GM13977 (cell line): Measurements from ENCODE around the gene PATE3.

Experiments
- DNase-seq: peaks from one replicate; pipeline ENCODE4 v3.0.0; 2012; ENCODE audit warnings: low spot score
- CTCF ChIP-seq: IDR thresholded peaks from 2 replicates; pipeline ENCODE4 v1.5.1; 2012; ENCODE audit warnings: mild to moderate bottlenecking, control low read depth; ENCODE audit not compliant: insufficient read depth; ENCODE audit errors: extremely low read depth, missing control alignments
- in situ Hi-C: fragments of 300-500 bp; cut with MboI; formaldehyde crosslinking; loops from one replicate; pipeline ENCODE4 v1.12.0; 2022; ENCODE audit warnings: low sequenced_read_pairs, low pct_unique_long_range_greater_than_20kb, mixed read lengths, inconsistent platforms; ENCODE audit not compliant: unreplicated experiment

PATE3 gene

GRCh38 chr11:125773516-125773915, 14.4 kb upstream of the PATE3 start:
- DNase-seq, result no peak
- in situ Hi-C loops, result no loop called here
- TF ChIP-seq CTCF, result no peak

DNA sequence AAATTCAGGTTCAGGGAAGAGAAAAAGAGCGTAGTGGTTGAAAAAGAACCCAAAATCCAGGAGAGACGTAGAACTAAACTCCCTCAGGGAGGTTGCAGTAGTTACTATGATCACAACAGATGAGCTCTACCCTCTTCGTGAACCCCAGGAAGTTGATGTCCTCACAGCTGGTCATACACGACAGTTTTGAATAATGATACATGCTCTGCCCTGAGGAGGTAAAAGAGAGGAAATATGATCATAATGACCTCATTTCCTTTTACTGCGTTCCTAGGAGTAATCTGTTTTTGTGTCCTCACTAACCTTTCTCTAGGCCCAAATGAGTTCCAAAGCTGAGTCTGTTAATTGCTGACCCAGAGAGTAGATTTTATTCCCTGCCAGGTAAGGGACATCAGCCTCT, 10.6 kb upstream of the PATE3 start:
- in situ Hi-C loops, result no loop called here
- TF ChIP-seq CTCF, result no peak
- DNase-seq, result no peak

GRCh38 chr11:125778728-125779127, 9.2 kb upstream of the PATE3 start, which contains the start of gene PATE2:
Gene PATE2 (minus strand): TSS chr11:125778828. CDS start chr11:125778773, 55 bp downstream.
- no peak for TF ChIP-seq CTCF
- no peak for DNase-seq
- in situ Hi-C loops, result no loop called here

DNA sequence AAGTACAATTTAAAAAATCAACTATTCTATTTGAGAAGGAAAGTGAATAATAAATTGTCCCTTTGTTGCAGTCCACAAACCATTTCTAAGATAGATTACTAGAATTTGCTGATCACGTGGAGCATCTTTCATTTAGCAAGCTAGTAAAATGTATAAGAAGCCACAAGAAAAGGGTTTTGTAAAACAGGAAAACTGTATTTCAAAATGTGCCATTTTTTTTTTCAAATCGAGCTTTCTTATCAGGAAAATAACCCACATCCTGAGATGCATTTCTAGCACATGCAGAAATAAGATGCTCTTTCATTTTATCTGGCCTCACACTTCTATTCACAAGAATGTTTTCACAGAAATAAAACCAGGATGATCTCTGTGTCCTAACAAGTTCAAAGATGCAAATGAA, 3.2 kb upstream of the PATE3 start:
- no peak for DNase-seq
- TF ChIP-seq CTCF, result no peak
- in situ Hi-C loops, result no loop called here

- no peak for DNase-seq
- no peak for TF ChIP-seq CTCF
- in situ Hi-C loops, result no loop called here
These were observed 2.9 kb downstream of the PATE3 start for GRCh38 chr11:125790825-125791224.

GRCh38 chr11:125797641-125798040, 9.7 kb downstream of the PATE3 start:
- in situ Hi-C loops, result no loop called here
- DNase-seq, result no peak

More at GRCh38 chr11:125797641-125798040, 9.7 kb downstream of the PATE3 start:
- no peak for TF ChIP-seq CTCF
